Measurements from ENCODE around the gene SERP2. TPM values are rescaled to one million over a fixed set of nuclear protein-coding genes. Genes with fewer than 3 reads are reported as not detected.

Gene SERP2
- polyA plus RNA-seq, 1 experiment, result 5.4 TPM

GRCh38 chr13:44431150-44431549 lies 57.5 kb downstream of the SERP2 start:
- Histone ChIP-seq H3K36me3 (ENCODE audit: control insufficient read depth, insufficient read depth, low read length) (peaks cover 8% of the 10 kb centered on the region), H3K4me3 (ENCODE audit: low read depth, low read length) (no peak overlapping the region), H3K27me3 (ENCODE audit: control insufficient read depth, insufficient read depth, low read length) (no peaks in the 10 kb centered on the region)
- no peak for DNase-seq (ENCODE audit: low read depth)
- ChIA-PET CTCF (interaction anchor here (0.7 to 1.1 kb wide), 4 partner anchors 11 to 526 kb away, joined by 3 to 4 read pairs (median 4); no protein-coding TSS in a partner anchor), POLR2A (no interaction called here)
- TF ChIP-seq CTCF (IDR thresholded peaks at IDR 0.05; ENCODE audit: insufficient read depth, low read depth, low read length), result no peak

GRCh38 chr13:44432650-44433049 lies 59.0 kb downstream of the SERP2 start:
- Histone ChIP-seq H3K27me3 (ENCODE audit: control insufficient read depth, insufficient read depth, low read length) (no peaks in the 10 kb centered on the region), H3K36me3 (ENCODE audit: control insufficient read depth, insufficient read depth, low read length) (peaks cover 8% of the 10 kb centered on the region), H3K4me3 (ENCODE audit: low read depth, low read length) (no peak overlapping the region)
- DNase-seq (ENCODE audit: low read depth), result no peak
- ChIA-PET CTCF (no interaction called here), POLR2A (no interaction called here)
- TF ChIP-seq CTCF (IDR thresholded peaks at IDR 0.05; ENCODE audit: insufficient read depth, low read depth, low read length), result no peak

GRCh38 chr13:44433863-44434765 lies 60.5 kb downstream of the SERP2 start:
- no peaks in the 10 kb centered on the region for H3K27me3 ChIP-seq (ENCODE audit: control insufficient read depth, insufficient read depth, low read length)
- ChIA-PET CTCF (interaction anchor here (0.7 to 8.0 kb wide), 5 partner anchors 10 to 526 kb away, joined by 3 to 48 read pairs (median 4); no protein-coding TSS in a partner anchor), POLR2A (no interaction called here)
- no peak overlapping the region for H3K4me3 ChIP-seq (ENCODE audit: low read depth, low read length)
- no peak for TF ChIP-seq CTCF (IDR thresholded peaks at IDR 0.05; ENCODE audit: insufficient read depth, low read depth, low read length)
- no peak for DNase-seq (ENCODE audit: low read depth)
- peaks cover 8% of the 10 kb centered on the region for H3K36me3 ChIP-seq (ENCODE audit: control insufficient read depth, insufficient read depth, low read length)

GRCh38 chr13:44434766-44435141 lies 61.1 kb downstream of the SERP2 start:
- Histone ChIP-seq H3K4me3 (ENCODE audit: low read depth, low read length) (peak overlapping the region; percentile 72), H3K36me3 (ENCODE audit: control insufficient read depth, insufficient read depth, low read length) (peaks cover 8% of the 10 kb centered on the region), H3K27me3 (ENCODE audit: control insufficient read depth, insufficient read depth, low read length) (no peaks in the 10 kb centered on the region)
- no peak for TF ChIP-seq CTCF (IDR thresholded peaks at IDR 0.05; ENCODE audit: insufficient read depth, low read depth, low read length)
- POLR2A ChIA-PET, result interaction anchor here (0.7 to 1.0 kb wide), 3 partner anchors 293 to 700 kb away, joined by 16 to 19 read pairs (median 17); no protein-coding TSS in a partner anchor
- no peak for DNase-seq (ENCODE audit: low read depth)
- CTCF ChIA-PET, result interaction anchor here (0.9 to 8.0 kb wide), 4 partner anchors 11 to 527 kb away, joined by 3 to 48 read pairs (median 4); no protein-coding TSS in a partner anchor

Data from BJ (cell line).